CD4-positive, alpha-beta T cell treated with Interleukin-1 beta for 1 hour (primary cell): Measurements from ENCODE around the gene ZBTB7C.
A peak's percentile ranks its signal among the peaks of the same experiment; 100 is the strongest.

Source experiments
- DNase-seq, 2 donors: peaks; one replicate each; pipeline ENCODE4 v3.0.0-alpha.2; 2020 to 2022

The ZBTB7C gene

DNA sequence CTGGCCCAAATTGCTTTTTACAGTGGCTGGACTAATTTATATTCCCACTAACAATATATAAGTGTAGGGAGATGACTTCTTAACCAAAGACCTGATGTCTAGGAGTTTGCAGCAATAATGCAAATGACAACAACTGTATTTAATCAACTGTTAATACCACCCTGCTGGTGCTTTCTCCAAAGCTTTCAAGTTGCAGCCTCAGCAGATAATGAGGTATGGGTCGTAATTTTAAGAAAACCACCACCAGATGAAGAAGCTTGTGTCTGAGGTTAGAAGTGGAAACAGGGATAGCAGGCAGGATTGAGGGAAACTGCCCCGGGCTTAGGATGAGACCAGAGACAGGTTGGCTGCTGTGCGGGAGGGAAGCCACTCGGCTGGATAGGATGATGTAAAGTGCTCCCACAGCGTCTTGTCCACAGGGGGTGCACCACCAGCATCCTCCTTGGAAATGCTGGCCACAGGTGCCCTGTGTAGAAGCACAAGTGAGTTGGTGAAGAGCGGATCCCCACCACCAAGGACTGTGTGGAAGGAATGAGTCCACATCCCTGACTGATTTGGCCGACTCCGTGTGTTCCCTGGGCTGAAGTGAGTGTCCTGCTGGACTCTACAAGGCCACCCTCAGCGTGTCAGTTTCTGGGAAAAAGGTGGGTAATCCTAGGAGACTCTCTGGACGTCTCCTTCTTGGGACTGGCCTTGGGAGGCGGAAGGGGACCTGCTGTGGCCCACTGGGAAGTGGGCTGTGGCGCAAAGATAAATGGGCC lies 402.6 kb downstream of the ZBTB7C start:
- no peak for DNase-seq

- DNase-seq, result no peak
Observed at GRCh38 chr18:48004577-48004976, 404.6 kb downstream of the ZBTB7C start.

- DNase-seq, result peak in 1 of 2 donors; percentile 31
Observed at GRCh38 chr18:48003426-48004349, 405.5 kb downstream of the ZBTB7C start.

- no peak for DNase-seq
Observed at GRCh38 chr18:48002933-48003365, 406.2 kb downstream of the ZBTB7C start.

GRCh38 chr18:48000701-48001100 lies 408.5 kb downstream of the ZBTB7C start:
- no peak for DNase-seq

DNA sequence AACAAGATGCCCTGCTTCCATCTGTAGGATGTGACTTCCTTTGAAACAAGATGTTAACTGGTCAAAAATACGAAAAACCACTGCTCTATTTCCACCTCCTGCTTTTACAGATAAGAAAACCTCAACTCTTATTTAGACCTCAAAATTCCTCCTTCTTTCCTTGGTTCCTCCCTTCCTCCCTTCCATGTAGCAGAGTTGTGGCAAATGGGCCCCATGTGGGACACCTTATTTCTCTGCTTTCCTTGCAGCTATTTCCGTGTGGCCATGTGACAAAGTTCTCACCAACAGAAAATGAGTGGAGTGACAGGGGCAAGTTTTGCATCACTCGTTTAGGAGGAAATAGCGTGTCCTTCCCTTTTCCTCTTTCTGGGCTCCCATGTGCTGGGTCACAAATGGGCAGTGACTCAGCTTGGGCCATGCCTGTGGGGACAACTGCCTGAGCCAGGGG lies 409.4 kb downstream of the ZBTB7C start:
- peak in 1 of 2 donors; percentile 49 for DNase-seq

DNA sequence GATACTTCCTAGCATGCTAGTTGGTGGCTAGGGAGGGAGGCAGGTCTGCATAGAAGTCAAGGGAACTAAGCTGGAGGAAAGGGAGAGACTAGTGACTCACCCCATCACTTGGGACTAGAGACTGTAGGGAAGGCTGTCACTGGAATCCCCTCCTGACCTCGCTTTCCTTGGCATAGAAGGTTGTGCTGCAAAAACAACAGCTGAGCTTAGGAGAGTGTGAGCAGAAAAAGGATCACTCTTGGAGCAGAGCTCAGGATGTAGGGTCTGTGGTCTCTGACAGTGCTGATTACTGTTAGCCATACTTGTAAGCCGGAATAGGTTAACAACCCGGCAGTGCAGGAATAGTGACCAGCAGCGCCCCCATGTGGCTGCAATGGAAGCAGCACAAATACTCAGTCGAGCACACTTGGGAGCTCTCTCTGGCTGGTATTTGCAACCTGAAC lies 411.8 kb downstream of the ZBTB7C start:
- peak in 1 of 2 donors; percentile 14 for DNase-seq

DNA sequence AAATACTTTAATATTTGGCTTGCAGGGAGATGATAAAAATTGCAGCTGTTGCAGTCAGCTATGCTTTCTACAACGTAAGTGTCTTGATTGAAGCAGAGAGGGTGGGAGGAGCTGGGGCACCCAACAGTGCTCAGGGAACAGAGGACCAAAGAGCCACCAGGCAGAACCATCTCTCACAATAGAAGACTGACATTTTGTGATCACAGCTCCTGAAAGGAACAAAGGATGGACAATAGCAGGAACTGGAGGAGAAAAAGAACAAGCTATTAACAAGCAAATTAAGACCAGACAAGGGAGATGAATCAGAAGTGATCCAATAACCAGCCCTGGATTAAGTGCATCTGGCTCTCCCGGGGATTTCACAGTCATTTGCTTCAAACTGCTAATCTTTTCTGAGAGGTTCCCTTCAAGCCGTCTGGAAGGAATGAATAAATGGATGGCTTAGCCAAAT lies 413.1 kb downstream of the ZBTB7C start:
- DNase-seq, result no peak

GRCh38 chr18:47995654-47996053 lies 413.5 kb downstream of the ZBTB7C start:
- DNase-seq, result no peak

GRCh38 chr18:47993409-47993808 lies 415.8 kb downstream of the ZBTB7C start:
- no peak for DNase-seq

DNA sequence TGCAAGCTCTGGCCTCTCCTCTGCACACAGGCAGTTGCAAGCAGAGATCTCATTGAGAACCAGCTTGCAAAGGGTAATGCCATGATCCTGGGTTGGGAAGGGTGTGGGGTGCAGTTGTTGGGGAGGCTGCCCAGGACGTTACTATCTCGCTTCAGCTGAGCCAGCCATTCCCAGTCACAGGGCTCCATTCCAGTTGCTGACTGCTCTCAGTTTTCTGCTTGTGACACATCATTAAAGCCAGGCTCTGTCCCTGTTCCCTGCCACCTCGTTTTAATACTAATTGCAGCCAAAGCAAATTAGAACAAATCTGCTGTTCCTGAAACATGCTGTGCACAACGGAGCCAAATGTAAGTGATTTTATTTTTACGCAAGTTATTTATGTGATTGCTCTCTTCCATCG lies 416.2 kb downstream of the ZBTB7C start:
- DNase-seq, result no peak

- DNase-seq, result no peak
Observed at GRCh38 chr18:47992266-47992665, 416.9 kb downstream of the ZBTB7C start.

DNA sequence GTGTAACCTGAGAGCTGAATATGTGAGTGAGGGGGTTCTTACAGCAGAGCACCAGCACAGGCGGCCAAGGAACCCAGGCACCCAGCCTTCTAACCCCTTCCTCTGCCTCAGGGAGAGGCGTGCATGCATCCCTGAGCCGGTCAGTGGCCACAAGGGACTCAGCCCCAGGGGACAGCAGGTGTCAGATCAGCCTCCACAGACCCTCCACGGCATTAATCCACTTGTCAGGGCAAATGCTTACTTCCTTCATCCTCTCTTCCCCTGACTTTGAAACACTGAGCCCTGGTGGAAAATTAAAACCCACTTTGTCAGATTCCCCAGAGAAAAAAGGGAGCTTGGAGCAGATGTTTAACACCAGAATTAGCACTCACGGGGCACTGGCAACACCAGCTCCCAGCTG lies 418.2 kb downstream of the ZBTB7C start:
- DNase-seq, result no peak

DNA sequence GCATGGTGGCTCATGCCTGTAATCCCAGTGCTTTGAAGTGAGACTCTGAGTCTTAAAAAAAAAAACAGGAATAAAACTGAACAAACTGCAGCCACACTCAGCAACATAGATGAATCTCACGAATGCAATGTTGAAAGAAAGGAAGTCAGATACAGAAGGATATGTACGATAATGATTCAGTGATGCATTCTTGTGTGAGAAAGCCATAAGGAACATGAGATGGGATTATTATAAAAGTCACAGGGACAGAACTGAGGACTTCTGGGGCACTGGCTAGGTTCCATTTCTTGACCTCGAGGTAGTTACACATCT lies 421.8 kb downstream of the ZBTB7C start:
- DNase-seq, result no peak

GRCh38 chr18:47986620-47987387 lies 422.4 kb downstream of the ZBTB7C start:
- no peak for DNase-seq

- DNase-seq, result peak; percentile 8 to 65
Observed at GRCh38 chr18:47985866-47986265, 423.3 kb downstream of the ZBTB7C start.

DNA sequence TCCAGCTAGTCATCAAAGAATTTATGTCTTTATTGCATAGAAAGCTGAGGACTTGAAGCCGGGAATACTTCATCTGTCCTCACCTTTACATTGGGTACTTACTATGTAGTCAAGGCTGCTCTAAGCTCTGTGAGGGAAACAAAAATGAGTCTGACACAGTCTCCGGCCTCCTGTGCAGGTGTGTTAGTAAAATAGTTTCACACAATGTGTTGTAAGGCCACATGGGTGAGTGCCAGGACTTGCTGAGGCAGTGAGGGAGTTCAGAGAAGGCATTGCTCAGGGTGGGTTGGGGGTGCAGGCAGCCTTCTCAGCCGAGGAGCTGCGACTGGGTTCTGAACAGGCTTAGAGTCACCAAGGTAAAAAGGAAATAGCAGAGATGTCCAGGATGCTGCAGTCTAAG lies 424.2 kb downstream of the ZBTB7C start:
- no peak for DNase-seq

DNA sequence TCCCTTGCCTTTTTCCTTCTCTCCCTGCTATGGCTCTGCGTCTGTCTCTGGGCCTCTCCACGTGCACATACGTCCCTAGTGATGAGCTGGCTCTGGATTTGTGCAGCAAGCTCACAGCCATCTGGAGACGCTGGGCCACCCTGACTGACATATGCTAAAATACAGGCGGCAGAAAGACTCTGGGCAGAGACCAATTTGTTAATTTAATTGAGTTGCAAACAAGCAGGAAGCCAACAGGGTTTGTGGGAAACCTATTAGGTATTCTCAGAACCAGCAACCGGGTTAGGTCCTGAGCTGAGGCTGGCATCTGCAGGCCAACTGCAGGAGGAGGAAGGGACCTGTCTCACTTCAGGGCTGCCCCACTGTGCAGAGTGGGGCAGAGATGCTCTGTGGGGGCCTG lies 425.2 kb downstream of the ZBTB7C start:
- DNase-seq, result no peak

- DNase-seq, result no peak
Observed at GRCh38 chr18:47983055-47983454, 426.1 kb downstream of the ZBTB7C start.

GRCh38 chr18:47981830-47982229 lies 427.4 kb downstream of the ZBTB7C start:
- DNase-seq, result no peak

- no peak for DNase-seq
Observed at GRCh38 chr18:47981320-47981719, 427.9 kb downstream of the ZBTB7C start.

DNA sequence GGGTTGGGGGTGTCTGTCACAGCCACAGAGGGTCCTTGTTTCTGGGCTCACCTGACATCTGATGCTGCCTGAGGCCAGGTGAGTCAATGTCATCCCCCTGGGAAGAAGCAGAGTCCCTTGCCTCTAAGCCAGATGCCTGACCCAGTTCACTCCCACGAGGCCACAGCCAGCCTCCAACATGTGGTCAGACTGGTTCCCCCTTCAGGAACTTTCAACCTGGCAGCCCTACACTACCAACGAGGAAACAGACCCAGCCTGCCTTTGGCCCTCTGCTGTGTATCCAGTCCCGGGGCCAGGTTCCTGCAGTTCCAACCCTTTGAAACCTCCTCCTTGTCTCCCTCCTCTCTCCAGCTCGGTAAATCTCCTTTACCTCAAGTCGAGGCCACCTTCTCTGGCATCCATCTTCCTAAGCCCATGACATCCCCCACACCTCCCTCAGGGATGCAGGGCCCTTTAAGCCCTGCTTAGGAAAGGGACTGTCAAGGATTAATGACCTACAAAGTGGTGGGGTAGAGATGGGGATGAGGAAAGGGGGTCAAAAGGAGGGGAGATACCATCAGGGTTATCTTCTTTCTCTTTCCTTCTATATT lies 429.5 kb downstream of the ZBTB7C start:
- no peak for DNase-seq

GRCh38 chr18:47978603-47979002 lies 430.6 kb downstream of the ZBTB7C start:
- DNase-seq, result no peak
